Measurements from ENCODE around the gene DPEP2.
A peak's percentile ranks its signal among the peaks of the same experiment; 100 is the strongest.
"Not testable (repeated sequence)": the region's sequence is repeated elsewhere in the genome, so short reads cannot be mapped to it uniquely, and the experiment has no call there.

DPEP2 gene

GRCh38 chr16:68005211-68005610 lies 5.9 kb upstream of the DPEP2 start:
- no peak for DNase-seq

GRCh38 chr16:68003031-68003430 lies 3.7 kb upstream of the DPEP2 start:
- DNase-seq, result peak; percentile 47

- DNase-seq, result no peak
These were observed 1.2 kb upstream of the DPEP2 start for GRCh38 chr16:68000450-68000849.

GRCh38 chr16:67999985-68000384 lies 701 bp upstream of the DPEP2 start:
- no peak for DNase-seq

- DNase-seq, result not testable (repeated sequence)
These were observed 979 bp downstream of the DPEP2 start for GRCh38 chr16:67998231-67998778.

- no peak for DNase-seq
These were observed 2.6 kb downstream of the DPEP2 start for GRCh38 chr16:67996666-67997065.

- DNase-seq, result no peak
These were observed 3.9 kb downstream of the DPEP2 start for GRCh38 chr16:67995423-67995822.

- not testable (repeated sequence) for DNase-seq
These were observed 5.3 kb downstream of the DPEP2 start for GRCh38 chr16:67994040-67994408.

- DNase-seq, result peak; percentile 73
These were observed 5.9 kb downstream of the DPEP2 start for GRCh38 chr16:67993207-67994039.

- no peak for DNase-seq
These were observed 6.5 kb downstream of the DPEP2 start for GRCh38 chr16:67992661-67993206.

GRCh38 chr16:67990018-67990386 lies 9.3 kb downstream of the DPEP2 start:
- no peak for DNase-seq

- DNase-seq, result no peak
These were observed 9.8 kb downstream of the DPEP2 start for GRCh38 chr16:67989322-67990017.

GRCh38 chr16:67988675-67989074 lies 10.6 kb downstream of the DPEP2 start:
- no peak for DNase-seq

GRCh38 chr16:67987460-67988160 lies 11.7 kb downstream of the DPEP2 start:
- no peak for DNase-seq

GRCh38 chr16:67986949-67987348 lies 12.3 kb downstream of the DPEP2 start:
- DNase-seq, result no peak

GRCh38 chr16:67982011-67982696 lies 17.1 kb downstream of the DPEP2 start:
- DNase-seq, result no peak

GRCh38 chr16:67979955-67980678 lies 19.2 kb downstream of the DPEP2 start, which contains the start of gene DPEP3:
Gene DPEP3 (minus strand): TSS chr16:67980499. CDS start chr16:67980380, 119 bp downstream.
- DNase-seq, result no peak

- DNase-seq, result no peak
These were observed 21.6 kb downstream of the DPEP2 start for GRCh38 chr16:67977469-67978227.

GRCh38 chr16:67977005-67977404 lies 22.3 kb downstream of the DPEP2 start:
- DNase-seq, result no peak

- DNase-seq, result no peak
These were observed 23.1 kb downstream of the DPEP2 start for GRCh38 chr16:67976205-67976604.

Data from fibroblast of upper back skin (primary cell).